ENCODE results near the gene UBR7.

DNA sequence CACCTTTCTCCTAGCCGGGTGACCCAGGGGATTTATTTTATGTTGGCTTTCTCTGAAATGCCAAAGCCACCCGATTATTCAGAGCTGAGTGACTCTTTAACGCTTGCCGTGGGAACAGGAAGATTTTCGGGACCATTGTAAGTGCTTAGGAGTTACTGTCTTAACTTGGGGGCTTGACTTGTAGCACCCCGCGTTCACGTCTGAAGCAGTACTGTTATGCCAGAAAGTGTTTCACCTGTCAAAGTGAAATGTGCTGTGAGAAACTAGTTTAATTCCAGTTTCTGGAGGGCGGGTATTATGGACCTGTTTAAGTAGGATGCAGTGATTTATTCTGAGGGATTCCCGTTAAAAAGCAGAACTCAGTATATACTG, 21.7 kb upstream of the UBR7 start:
- no peak for TF ChIP-seq POLR2A (IDR thresholded peaks at IDR 0.05; ENCODE audit: low read depth)
- TF ChIP-seq, protein P1, sequence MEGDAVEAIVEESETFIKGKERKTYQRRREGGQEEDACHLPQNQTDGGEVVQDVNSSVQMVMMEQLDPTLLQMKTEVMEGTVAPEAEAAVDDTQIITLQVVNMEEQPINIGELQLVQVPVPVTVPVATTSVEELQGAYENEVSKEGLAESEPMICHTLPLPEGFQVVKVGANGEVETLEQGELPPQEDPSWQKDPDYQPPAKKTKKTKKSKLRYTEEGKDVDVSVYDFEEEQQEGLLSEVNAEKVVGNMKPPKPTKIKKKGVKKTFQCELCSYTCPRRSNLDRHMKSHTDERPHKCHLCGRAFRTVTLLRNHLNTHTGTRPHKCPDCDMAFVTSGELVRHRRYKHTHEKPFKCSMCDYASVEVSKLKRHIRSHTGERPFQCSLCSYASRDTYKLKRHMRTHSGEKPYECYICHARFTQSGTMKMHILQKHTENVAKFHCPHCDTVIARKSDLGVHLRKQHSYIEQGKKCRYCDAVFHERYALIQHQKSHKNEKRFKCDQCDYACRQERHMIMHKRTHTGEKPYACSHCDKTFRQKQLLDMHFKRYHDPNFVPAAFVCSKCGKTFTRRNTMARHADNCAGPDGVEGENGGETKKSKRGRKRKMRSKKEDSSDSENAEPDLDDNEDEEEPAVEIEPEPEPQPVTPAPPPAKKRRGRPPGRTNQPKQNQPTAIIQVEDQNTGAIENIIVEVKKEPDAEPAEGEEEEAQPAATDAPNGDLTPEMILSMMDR (IDR thresholded peaks at IDR 0.05): no peak

All from esophagus muscularis mucosa (tissue), 3 donors.